ENCODE results near the gene SIAE.

GRCh38 chr11:124681421-124681820 is 7.9 kb upstream of the SIAE start:
- TF ChIP-seq, protein P1, sequence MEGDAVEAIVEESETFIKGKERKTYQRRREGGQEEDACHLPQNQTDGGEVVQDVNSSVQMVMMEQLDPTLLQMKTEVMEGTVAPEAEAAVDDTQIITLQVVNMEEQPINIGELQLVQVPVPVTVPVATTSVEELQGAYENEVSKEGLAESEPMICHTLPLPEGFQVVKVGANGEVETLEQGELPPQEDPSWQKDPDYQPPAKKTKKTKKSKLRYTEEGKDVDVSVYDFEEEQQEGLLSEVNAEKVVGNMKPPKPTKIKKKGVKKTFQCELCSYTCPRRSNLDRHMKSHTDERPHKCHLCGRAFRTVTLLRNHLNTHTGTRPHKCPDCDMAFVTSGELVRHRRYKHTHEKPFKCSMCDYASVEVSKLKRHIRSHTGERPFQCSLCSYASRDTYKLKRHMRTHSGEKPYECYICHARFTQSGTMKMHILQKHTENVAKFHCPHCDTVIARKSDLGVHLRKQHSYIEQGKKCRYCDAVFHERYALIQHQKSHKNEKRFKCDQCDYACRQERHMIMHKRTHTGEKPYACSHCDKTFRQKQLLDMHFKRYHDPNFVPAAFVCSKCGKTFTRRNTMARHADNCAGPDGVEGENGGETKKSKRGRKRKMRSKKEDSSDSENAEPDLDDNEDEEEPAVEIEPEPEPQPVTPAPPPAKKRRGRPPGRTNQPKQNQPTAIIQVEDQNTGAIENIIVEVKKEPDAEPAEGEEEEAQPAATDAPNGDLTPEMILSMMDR (IDR thresholded peaks at IDR 0.05; ENCODE audit: low read depth, low read length, poor library complexity, severe bottlenecking): no peak
- no peak for TF ChIP-seq EZH2phosphoT487 (IDR thresholded peaks at IDR 0.05; ENCODE audit: borderline replicate concordance, low read length)
